Umbilical cord (tissue), 2 donors: ENCODE data around the gene PRRG4. TPM values are rescaled to one million over a fixed set of nuclear protein-coding genes. Genes with fewer than 3 reads are reported as not detected.
"Not testable (repeated sequence)": the region's sequence is repeated elsewhere in the genome, so short reads cannot be mapped to it uniquely, and the experiment has no call there.

Experiments
- DNase-seq: peaks from one replicate; pipeline ENCODE4 v3.0.0-alpha.2; 2015; ENCODE audit warnings: low spot score
- total RNA-seq: library from RNA; depleted of rRNA; stranded (reverse); fragments of >200 nt; gene quantifications from one replicate; pipeline ENCODE4 v1.2.3, GENCODE V29; 2014; ENCODE audit warnings: low replicate concordance; ENCODE audit not compliant: insufficient read depth

PRRG4 gene
- total RNA-seq, 1 donor from 2014 or later, result 6.0 TPM

DNA sequence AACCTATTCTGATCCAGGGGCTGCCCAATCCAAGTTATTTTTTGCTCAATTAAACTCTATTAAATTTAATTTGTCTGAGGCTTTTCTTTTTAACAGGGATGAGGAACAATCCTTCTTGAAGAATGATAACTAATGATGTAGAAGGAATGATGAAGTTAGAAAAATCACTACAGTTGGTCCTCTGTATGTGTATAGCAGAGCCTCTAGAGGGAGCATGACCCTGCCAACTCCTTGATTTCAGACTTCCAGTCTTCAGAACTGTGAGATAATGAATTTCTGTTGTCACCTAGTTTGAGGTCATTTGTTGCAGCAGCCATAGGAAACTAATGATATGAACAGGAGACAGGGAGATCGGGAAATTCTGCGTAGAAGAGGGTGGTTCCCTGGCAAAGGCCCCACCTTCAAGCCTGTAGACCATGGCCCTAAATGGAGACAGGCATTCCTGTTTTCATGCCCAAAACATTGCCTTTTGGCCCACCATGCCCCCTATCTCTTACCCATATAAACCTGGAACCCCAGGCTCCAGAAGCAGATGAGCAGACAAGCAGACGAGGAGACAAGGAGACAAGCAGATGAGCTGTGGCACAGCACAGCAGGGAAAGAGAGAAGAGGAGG, 55.1 kb downstream of the PRRG4 start:
- no peak for DNase-seq

DNA sequence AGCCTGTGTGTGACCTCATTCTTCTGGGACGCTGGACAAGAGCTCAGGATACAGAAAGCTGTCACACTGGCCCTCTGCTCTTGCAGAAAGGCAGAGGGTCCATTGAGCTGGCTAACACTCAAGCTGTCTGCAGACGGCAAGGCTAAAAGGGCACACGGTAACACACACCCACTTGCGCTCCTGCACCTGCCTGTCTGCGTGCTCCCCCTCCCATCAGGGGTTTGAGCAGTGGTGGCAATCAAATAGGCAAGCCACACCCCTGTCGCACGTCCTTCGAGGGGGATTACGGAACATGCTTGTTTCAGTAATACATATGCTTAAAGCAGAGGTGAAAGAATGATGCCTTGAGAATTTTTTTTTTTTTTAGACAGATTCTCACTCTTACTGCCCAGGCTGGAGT, 55.8 kb downstream of the PRRG4 start:
- no peak for DNase-seq

DNA sequence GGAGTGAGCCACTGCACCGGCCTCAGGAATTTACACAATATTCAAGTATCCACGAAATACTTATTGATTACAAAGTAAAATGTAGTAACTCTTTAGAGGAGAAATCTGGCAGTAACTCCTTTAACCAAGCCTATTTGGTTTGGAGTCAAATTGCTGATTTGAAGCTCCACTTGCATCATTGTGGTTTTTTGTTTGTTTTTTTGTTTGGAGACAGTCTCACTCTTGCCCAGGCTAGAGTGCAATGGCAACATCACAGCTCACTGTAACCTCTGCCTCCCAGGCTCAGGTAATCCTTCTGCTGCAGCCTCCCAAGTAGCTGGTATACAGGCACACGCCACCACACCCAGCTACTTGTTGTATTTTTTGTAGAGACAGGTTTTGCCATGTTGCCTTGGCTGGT, 56.5 kb downstream of the PRRG4 start:
- no peak for DNase-seq

DNA sequence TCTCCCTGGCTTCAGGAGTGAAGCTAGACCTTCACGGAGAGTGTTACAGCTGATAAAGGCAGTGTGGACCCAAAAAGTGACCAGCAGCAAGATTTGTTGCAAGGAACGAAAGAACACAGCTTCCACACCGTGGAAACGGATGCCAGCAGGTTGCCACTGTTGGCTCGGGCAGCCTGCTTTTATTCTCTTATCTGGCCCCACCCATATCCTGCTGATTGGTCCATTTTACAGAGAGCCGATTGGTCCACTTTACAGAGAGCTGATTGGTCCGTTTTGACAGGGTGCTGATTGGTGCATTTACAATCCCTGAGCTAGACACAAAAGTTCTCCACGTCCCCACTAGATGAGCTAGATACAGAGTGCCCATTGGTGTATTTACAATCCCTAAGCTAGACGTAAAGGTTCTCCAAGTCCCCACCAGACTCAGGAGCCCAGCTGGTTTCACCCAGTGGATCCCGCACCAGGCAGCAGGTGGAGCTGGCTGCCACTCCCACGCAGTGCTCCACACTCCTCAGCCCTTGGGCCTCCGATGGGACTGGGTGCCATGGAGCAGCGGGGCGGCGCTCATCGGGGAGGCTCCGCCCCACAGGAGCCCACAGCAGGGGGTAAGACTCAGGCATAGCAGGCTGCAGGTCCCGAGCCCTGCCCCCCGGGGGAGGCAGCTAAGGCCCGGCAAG, 58.1 kb downstream of the PRRG4 start:
- DNase-seq, result not testable (repeated sequence)

DNA sequence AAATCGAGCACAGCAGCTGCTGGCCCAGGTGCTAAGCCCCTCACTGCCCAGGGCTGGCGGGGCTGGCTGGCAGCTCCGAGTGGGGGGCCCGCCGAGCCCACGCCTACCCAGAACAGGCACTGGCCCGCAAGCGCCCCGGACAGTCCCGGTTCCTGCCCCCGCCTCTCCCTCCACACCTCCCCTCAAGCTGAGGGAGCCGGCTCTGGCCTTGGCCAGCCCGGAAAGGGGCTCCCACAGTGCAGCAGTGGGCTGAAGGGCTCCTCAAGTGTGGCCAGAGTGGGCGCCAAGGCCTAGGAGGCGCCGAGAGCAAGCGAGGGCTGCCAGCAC, 58.6 kb downstream of the PRRG4 start:
- DNase-seq, result not testable (repeated sequence)

DNA sequence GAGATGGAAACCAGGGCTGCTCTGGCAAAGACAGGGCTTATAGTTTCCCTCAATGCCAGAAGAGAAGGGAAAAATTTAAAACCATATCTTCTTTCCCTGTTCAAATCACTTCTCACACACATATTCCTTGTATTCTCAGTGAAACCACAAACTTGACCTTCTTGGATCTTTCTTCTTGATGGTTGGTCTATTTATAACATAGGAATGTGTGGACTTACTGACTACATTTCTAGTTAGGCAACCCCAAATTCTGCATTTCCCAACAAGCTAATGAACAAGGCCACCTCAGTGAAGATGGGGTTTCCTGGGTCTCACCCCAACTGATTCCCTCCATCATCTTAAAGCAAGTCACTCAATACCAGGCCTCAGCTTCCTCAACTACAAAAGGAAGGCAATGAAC, 59.1 kb downstream of the PRRG4 start:
- DNase-seq, result no peak

DNA sequence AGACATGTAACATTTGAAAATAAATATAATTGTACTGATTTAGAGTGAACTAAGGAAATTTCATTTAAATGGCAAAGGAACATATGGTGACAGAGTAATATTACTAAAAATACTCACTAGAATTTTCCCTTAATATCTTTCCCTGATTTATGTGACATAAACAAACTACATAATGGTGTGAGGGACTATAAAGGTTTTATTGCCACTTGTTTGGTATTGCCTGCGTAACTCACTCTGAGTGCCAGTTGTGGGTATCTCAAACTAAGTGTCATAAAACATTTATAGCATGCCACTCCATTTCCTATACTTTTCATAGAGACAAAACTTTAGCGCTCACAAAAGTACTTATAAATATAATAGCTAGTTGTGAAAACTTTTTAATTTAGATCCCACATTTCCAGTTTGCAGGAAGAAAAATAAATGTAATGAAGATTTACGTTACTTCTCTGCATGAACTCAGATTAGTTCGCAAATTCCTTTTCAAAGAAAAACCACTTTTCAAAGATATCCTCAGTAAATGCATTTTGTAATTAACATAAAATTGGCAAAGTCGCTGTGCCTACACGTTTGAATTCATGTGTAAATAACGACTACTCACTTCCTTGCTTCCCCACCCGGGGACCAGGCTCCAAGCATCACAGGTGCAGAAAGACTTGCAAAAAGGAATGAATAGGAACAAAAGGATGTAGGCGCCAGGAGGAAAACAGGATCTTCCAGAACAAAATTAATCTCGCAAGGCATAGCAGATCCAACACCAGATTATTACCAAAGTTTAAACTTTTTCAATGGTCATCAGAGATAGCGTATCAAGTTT, 61.3 kb downstream of the PRRG4 start:
- no peak for DNase-seq

DNA sequence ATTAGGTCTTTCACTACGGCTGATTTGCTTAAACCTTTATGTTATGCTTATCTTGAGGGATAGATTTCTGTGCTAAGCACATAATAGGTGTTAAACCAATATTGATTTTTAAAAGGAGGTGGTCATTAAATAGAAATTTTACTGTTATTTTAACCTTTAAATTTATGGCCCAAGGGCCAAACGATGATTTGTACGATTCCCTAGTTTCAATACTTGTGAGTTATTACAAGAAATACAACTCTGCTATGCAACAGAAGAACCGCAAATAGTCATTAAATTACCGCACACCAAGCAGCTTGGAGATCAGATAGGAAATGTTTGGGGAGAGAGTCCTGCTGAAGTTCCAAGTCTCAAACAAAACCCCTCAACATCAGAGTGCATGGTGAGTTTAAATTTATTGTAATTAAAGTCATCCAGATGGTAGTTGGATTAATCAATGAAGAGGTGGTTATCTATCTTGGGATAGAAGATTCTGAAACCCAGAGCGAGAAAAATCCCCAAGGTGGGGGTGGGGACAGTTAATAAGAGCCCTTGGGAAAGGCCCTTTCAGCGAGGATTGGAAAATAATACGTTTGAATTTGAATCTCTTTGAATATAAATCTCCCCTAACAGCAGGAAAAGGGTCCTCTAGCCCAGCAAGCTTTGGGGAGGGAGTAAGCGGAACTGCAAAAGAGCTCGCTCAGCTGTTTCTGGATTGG, 62.1 kb downstream of the PRRG4 start:
- no peak for DNase-seq

DNA sequence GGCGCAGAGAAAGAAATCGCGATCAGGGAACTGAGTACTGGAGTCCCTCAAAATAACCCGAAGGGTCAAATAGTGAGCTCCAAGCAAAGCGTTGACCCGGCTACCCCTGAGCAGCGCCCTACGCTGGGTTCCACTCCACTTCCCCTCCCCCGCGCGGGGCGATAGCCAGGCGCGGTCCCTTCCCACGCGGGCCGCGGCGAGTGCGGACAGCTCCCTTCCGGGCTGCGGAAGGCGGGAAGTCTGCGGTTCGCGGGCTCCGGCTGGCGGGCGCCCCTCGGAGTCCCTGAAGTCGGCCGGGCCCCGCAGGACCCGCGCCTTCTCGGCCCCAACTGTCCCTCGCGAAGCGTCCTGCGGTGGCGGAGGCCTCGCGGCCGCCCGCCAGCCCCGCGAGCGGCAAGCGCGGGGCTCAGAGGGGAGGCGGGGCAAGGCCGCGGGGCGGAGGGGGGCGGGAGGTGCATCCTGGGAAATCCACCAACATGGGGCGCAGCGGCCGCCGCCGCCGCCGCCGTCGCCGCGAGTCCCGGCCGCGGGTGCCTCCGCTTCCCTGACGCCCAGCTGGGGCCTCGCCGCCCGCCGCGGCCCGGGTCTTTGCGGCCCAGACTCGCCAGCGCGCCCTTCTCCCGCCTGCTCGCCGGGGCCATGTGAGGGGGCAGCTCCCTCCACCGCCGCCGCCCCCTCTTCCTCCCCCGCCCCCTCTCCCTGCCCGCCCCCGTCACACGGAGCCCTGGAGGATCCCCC, 62.8 kb downstream of the PRRG4 start, which contains the start of gene QSER1:
Gene QSER1 (plus strand): TSS at position 457 of the 738 bp plus-strand sequence. CDS start 315 bp downstream, outside the sequence.
- DNase-seq, result peak; percentile 78

DNA sequence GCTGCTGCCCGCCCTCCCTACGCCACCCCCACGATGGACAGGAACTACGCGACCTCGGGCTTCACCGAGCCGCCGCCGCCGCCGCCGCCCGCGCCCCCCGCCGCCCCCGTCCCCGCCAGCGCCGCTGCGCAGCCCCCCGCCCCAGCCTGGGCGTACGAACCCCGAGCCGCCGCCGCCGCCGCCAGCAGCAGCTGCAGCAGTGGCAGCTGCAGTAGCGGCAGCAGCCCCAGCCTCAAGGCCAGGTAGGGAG, 63.3 kb downstream of the PRRG4 start:
- DNase-seq, result no peak

DNA sequence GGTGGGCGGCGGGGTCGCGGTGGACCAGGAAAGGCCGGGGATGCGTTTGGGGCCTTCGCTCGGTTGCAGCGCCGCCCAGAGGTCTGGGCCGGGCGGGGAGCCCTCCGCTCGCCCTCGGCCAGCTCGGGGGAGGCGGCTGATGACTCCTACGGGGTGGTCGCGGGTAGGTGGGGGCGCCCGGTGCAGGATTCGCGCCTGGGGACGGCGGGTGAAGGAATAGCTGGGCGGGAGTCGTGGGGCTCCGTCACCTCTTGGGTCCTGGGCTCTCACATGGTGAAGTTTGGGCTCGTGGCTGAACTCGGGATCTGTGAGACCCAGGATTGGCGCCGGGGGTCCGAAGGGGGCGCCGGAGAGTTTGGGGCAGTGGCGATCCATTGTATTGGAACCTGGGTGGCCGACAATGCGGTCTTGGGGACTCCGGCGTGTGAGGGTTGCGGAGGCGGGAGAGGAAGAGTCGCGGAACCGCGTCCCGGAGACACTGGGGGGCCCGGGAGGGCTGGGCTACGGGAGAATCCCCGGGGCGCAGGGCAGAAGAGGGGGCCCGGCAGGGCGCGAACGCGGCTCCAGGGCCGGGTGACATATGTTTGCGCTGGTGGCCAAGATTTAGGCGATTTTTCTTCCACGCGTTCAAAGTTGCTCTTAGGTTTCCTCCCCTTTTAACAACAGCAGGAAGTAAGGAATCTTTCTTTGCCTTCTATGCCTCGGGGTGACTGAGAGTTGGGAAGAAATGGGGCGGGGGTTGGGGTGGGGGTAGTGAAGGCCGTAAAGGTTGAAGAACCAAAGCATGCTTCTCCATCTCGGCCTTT, 63.8 kb downstream of the PRRG4 start:
- peak; percentile 50 for DNase-seq

DNA sequence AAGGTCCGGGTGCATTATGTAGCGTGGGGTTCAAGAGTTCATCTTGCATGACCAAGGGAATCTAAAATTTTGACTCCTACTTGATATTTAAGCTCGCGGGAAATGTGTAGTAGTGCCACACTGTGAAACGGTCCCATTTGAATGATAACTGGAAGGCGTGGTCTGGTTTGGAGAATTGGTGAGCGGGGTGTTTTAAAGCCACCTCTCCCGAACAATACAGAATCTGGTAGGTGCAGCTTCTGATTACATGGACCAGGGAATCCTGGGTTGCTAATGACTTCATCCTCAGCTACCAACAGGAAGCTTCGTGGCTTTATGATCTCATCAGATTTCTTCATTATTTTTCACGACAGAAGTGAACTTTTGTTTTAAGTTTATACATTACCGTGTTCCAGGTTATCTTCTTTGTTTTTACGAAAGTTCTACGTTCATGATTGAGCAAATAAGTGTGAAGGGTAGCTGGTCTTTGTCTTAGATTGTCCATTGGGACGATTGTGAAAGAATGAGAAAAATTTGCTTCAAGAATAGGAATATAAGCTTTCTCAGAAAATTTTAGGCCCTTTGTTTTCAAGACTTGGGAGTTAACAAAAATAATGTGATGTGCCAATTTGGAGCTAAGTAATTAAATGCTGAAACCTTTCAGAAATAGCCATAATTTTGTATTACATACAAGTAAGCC, 64.6 kb downstream of the PRRG4 start:
- DNase-seq, result no peak

DNA sequence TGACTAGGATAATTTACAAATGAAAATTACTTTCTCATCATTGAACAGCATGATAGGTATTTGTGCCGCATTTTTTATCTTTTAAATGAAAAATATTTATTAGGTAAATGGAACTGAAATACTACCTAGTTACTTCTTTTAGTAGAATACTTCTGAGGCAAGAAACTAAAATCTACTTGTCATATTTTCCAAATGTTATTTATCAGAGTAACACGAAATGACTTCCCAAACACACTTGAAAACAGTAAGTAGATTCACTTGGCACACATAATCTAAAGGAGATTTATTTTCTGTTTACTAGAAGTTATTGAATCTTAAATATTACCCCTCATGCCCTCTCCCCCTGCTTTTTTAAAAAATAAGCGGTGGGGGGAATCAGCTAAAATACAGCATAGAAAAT, 65.2 kb downstream of the PRRG4 start:
- DNase-seq, result no peak

DNA sequence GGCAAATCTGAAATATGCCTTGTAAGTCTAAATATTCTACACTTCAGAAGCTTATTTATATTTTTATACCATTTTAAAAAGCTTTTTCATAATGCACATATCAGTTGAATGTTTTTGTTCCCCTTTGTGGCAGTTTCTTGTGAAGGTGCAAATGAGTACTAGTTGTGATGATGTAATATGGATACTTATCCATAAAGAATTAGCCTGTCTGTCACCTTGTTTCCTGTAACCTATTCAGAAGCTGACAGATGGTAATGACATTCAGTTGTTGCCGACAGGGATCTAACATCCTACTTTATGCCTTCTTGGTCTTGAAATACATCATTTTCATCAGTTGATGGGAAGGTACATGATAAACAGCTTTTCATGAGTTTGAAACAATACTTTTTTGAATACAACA, 65.7 kb downstream of the PRRG4 start:
- DNase-seq, result no peak

DNA sequence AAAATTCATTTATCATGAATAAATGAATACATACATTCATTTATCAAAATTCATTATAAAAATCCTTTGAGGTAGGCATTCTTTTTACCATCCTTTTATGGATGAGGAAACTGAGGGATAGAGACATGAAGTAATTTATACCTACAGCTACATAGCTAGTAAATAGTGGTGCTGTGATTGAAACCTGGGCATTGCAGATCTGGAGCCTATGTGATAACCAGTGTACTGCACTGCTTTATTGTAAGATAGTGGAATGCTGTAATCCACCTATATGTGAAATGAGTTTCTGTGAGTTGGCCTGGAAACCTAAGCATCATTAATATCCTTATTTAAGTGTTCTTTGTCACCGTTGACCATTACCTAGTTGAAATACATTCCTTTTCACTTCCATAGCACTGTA, 67.4 kb downstream of the PRRG4 start:
- no peak for DNase-seq

DNA sequence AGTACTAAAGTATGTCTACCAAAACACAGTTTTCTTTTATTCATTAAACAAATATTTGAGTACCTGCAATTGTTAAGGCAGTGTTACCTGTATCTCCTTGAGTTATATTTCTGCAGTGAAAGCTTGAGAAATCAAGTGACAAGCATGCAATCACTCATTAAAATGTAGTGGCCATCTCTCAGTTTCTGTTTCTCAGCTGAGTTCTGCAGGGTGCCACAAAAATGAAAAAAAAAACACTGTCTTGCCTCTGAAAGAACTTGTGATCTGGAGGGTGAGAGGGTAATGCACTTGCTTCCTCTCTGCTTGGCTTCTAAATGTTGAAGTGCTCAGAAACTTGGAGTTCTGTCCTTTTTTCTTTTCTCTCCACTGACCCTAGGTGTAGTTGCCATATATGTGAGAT, 69.7 kb downstream of the PRRG4 start:
- DNase-seq, result no peak

DNA sequence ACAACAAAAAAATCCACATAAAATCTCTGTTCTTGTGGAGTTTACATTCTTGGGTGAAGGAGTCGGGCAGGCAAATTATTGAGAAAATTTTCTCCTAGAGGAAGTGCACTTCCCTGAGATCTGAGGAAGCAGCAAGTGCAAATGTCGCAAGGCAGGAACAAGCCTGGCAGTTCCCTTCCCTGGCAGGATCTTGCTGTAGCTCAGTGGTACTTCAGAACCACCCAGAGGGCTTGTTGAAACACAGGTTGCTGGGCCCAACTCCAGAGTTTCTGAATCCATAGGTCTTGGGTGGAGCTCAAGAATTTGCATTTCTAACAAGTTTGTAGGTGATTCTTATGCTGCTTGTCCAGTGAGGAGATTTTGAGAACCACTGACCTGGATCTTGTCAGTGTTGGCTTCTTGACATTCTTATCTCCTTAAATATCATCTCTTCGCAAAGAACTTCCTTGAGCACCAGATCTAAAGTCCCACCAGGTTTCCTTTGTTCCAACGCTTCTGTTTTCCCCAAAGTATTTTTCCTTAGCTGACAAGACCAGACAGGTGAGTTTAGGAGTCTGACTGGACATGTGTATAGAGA, 72.5 kb downstream of the PRRG4 start:
- no peak for DNase-seq

DNA sequence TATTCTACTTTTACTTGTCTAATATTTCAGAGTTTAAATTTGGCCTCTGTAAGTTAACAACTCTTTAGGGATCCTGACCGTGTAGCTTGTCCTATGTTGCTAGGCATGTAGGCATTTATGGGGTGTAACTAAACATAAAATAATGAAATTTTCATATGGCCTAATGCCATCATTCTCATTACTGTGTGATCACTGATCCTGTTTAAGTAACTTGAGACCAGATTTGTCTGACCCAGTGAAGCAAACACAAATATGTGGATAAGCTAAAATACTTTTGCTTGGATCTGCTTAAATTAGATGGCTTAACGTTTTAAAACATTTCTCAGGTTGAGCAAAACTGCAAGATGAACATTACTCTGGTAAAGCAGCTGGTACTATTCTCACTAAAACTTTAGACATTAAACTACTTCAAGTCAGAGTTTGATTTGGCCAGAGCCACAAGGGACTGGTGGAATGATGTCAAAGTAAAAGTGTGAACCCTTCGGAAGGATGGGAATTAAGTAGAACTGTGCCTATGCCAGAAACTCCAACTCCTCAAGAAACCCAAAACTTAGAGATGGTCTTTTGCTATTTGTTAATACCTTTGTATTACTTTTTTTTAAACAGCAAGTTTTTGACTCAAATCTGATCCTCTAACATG, 75.4 kb downstream of the PRRG4 start:
- no peak for DNase-seq
